NT2/D1 (cell line): ENCODE results near the gene PSEN1.
"Not testable (repeated sequence)": the region's sequence is repeated elsewhere in the genome, so short reads cannot be mapped to it uniquely, and the experiment has no call there.

ENCODE experiments used
- DNase-seq: peaks from one replicate; pipeline ENCODE4 v3.0.0-alpha.2; 2011; ENCODE audit warnings: low read depth, low spot score
- H3K27me3 ChIP-seq: 2 replicates; pipeline ENCODE4 v1.6.0; 2011; ENCODE audit warnings: mild to moderate bottlenecking; ENCODE audit not compliant: insufficient read length, insufficient read depth
- H3K36me3 ChIP-seq: 2 replicates; pipeline ENCODE4 v1.6.1; 2011; ENCODE audit warnings: mild to moderate bottlenecking, low read length, mixed read lengths; ENCODE audit not compliant: insufficient read depth, insufficient read length
- H3K4me1 ChIP-seq: 2 replicates; pipeline ENCODE4 v1.5.1; 2011; ENCODE audit not compliant: insufficient read depth, insufficient read length
- H3K4me3 ChIP-seq: 2 replicates; pipeline ENCODE4 v1.5.1; 2011; ENCODE audit warnings: low read depth; ENCODE audit not compliant: insufficient read length
- H3K9ac ChIP-seq: 2 replicates; pipeline ENCODE4 v1.6.0; 2011; ENCODE audit warnings: low read depth; ENCODE audit not compliant: insufficient read length
- H3K9me3 ChIP-seq: 2 replicates; pipeline ENCODE4 v1.5.1; 2011; ENCODE audit warnings: mild to moderate bottlenecking, low read length; ENCODE audit not compliant: insufficient read depth
- SUZ12 ChIP-seq: IDR thresholded peaks from 2 replicates; pipeline ENCODE4 v1.6.1; 2011; ENCODE audit not compliant: insufficient read length, insufficient read depth; ENCODE audit errors: extremely low read depth
- YY1 ChIP-seq: IDR thresholded peaks from 2 replicates; pipeline ENCODE4 v1.6.1; 2011; ENCODE audit not compliant: insufficient read length, insufficient read depth
- ZNF274 ChIP-seq: IDR thresholded peaks from 2 replicates; pipeline ENCODE4 v1.6.1; 2011; ENCODE audit warnings: mild to moderate bottlenecking, low read depth, low read length

Gene PSEN1

GRCh38 chr14:73167727-73168126 lies 31.4 kb downstream of the PSEN1 start:
- DNase-seq: no peak
- Histone ChIP-seq H3K27me3 (no peaks in the 10 kb centered on the region), H3K36me3 (peaks cover 40% of the 10 kb centered on the region), H3K9ac (no peak overlapping the region), H3K4me3 (no peak overlapping the region), H3K9me3 (no peaks in the 10 kb centered on the region), H3K4me1 (no peaks in the 10 kb centered on the region)
- TF ChIP-seq ZNF274: no peak
- no peak for TF ChIP-seq YY1
- TF ChIP-seq SUZ12: no peak

- no peak for TF ChIP-seq YY1
- TF ChIP-seq ZNF274: no peak
- TF ChIP-seq SUZ12: no peak
- DNase-seq: no peak
- no peaks in the 10 kb centered on the region for H3K9me3 ChIP-seq
- no peak overlapping the region for H3K9ac ChIP-seq
- no peak overlapping the region for H3K4me3 ChIP-seq
- H3K27me3 ChIP-seq: no peaks in the 10 kb centered on the region
- H3K36me3 ChIP-seq: peaks cover 43% of the 10 kb centered on the region
- no peaks in the 10 kb centered on the region for H3K4me1 ChIP-seq
Measured at GRCh38 chr14:73168274-73168673, 32.0 kb downstream of the PSEN1 start.

GRCh38 chr14:73168691-73169090 lies 32.4 kb downstream of the PSEN1 start:
- Histone ChIP-seq H3K36me3 (peaks cover 47% of the 10 kb centered on the region), H3K4me3 (no peak overlapping the region), H3K27me3 (no peaks in the 10 kb centered on the region), H3K9ac (no peak overlapping the region), H3K4me1 (no peaks in the 10 kb centered on the region), H3K9me3 (no peaks in the 10 kb centered on the region)
- TF ChIP-seq YY1 (no peak), ZNF274 (no peak), SUZ12 (no peak)
- no peak for DNase-seq

GRCh38 chr14:73169855-73170254 lies 33.5 kb downstream of the PSEN1 start:
- not testable (repeated sequence) for H3K27me3 ChIP-seq, DNase-seq, H3K4me1 ChIP-seq, H3K9ac ChIP-seq, H3K9me3 ChIP-seq, H3K4me3 ChIP-seq
- H3K36me3 ChIP-seq: peaks cover 57% of the 10 kb centered on the region

GRCh38 chr14:73170686-73171085 lies 34.4 kb downstream of the PSEN1 start:
- Histone ChIP-seq H3K9me3 (no peaks in the 10 kb centered on the region), H3K27me3 (no peaks in the 10 kb centered on the region), H3K4me3 (no peak overlapping the region), H3K9ac (no peak overlapping the region), H3K36me3 (peaks cover 57% of the 10 kb centered on the region), H3K4me1 (no peaks in the 10 kb centered on the region)
- DNase-seq: no peak
- TF ChIP-seq YY1 (no peak), SUZ12 (no peak), ZNF274 (no peak)

GRCh38 chr14:73172500-73172899 lies 36.2 kb downstream of the PSEN1 start:
- H3K27me3 ChIP-seq: no peaks in the 10 kb centered on the region
- H3K4me1 ChIP-seq: no peaks in the 10 kb centered on the region
- no peak overlapping the region for H3K9ac ChIP-seq
- H3K9me3 ChIP-seq: no peaks in the 10 kb centered on the region
- TF ChIP-seq ZNF274 (no peak), YY1 (no peak), SUZ12 (no peak)
- no peak overlapping the region for H3K4me3 ChIP-seq
- DNase-seq: no peak
- peaks cover 57% of the 10 kb centered on the region for H3K36me3 ChIP-seq

- no peak for DNase-seq
Measured at GRCh38 chr14:73173092-73173735, 36.9 kb downstream of the PSEN1 start.

GRCh38 chr14:73176685-73177084 lies 40.4 kb downstream of the PSEN1 start:
- H3K36me3 ChIP-seq: peaks cover 42% of the 10 kb centered on the region
- TF ChIP-seq SUZ12 (no peak), ZNF274 (no peak), YY1 (no peak)
- H3K9ac ChIP-seq: no peak overlapping the region
- H3K27me3 ChIP-seq: no peaks in the 10 kb centered on the region
- H3K9me3 ChIP-seq: no peaks in the 10 kb centered on the region
- no peak for DNase-seq
- no peaks in the 10 kb centered on the region for H3K4me1 ChIP-seq
- no peak overlapping the region for H3K4me3 ChIP-seq

More at GRCh38 chr14:73173092-73173735, 36.9 kb downstream of the PSEN1 start:
- H3K27me3 ChIP-seq: no peaks in the 10 kb centered on the region
- peaks cover 56% of the 10 kb centered on the region for H3K36me3 ChIP-seq
- H3K4me3 ChIP-seq: no peak overlapping the region
- TF ChIP-seq YY1: no peak
- no peak for TF ChIP-seq ZNF274
- no peak for TF ChIP-seq SUZ12
- no peaks in the 10 kb centered on the region for H3K9me3 ChIP-seq
- H3K9ac ChIP-seq: no peak overlapping the region
- H3K4me1 ChIP-seq: no peaks in the 10 kb centered on the region
